WTC11 (cell line): ENCODE results near the gene FAM174B. TPM values are rescaled to one million over a fixed set of nuclear protein-coding genes. Genes with fewer than 3 reads are reported as not detected.

Source experiments
- ATAC-seq: fragments of 200-7000 bp; cut with Tn5 transposase; 2 replicates; pipeline ENCODE4 v1.10.0; 2021; ENCODE audit warnings: mild to moderate bottlenecking, moderate library complexity
- CTCF ChIA-PET: fragments of 300-600 bp; sonication (Branson Sonifier 250); formaldehyde crosslinking; loops from one replicate; lab custom pipeline; 2021; ENCODE audit warnings: antibody characterized with exemption; lab: Charles Lee
- POLR2A ChIA-PET: fragments of 350-600 bp; sonication (Branson Sonifier 250); formaldehyde crosslinking; loops from one replicate; lab custom pipeline; 2021; ENCODE audit warnings: antibody characterized with exemption; lab: Charles Lee
- DNase-seq: peaks from one replicate; pipeline ENCODE4 v3.0.0; 2021; ENCODE audit warnings: low spot score
- H3K27ac Mint-ChIP-seq: 2 replicates; pipeline ENCODE4 v1.8.0; 2021; ENCODE audit warnings: mixed read lengths
- H3K27me3 Mint-ChIP-seq: 2 replicates; pipeline ENCODE4 v1.8.0; 2021; ENCODE audit warnings: low read depth, mild to moderate bottlenecking, moderate library complexity, mixed read lengths
- H3K36me3 Mint-ChIP-seq: 2 replicates; pipeline ENCODE4 v1.8.0; 2021; ENCODE audit warnings: mixed read lengths
- H3K4me1 Mint-ChIP-seq: 2 replicates; pipeline ENCODE4 v1.8.0; 2022; ENCODE audit warnings: mixed read lengths
- H3K4me3 Mint-ChIP-seq: 2 replicates; pipeline ENCODE4 v1.8.0; 2021; ENCODE audit warnings: mild to moderate bottlenecking, moderate library complexity, mixed read lengths
- H3K9me3 Mint-ChIP-seq: 2 replicates; pipeline ENCODE4 v1.8.0; 2021; ENCODE audit warnings: mixed read lengths
- CREM ChIP-seq: sonication (generic); formaldehyde crosslinking; IDR thresholded peaks from 2 replicates; pipeline ENCODE4 v1.8.1; 2022; ENCODE audit warnings: mild to moderate bottlenecking, missing genetic modification reagents, moderate library complexity
- E2F5 ChIP-seq: sonication (generic); formaldehyde crosslinking; IDR thresholded peaks from 2 replicates; pipeline ENCODE4 v1.8.1; 2022; ENCODE audit warnings: mild to moderate bottlenecking, moderate library complexity, missing genetic modification reagents
- ELF4 ChIP-seq: sonication (generic); formaldehyde crosslinking; IDR thresholded peaks from 2 replicates; pipeline ENCODE4 v1.8.1; 2022; ENCODE audit warnings: low read depth, mild to moderate bottlenecking, moderate library complexity, missing genetic modification reagents
- FOXP1 ChIP-seq: sonication (generic); formaldehyde crosslinking; IDR thresholded peaks from 2 replicates; pipeline ENCODE4 v1.8.0; 2022; ENCODE audit warnings: missing genetic modification reagents, mild to moderate bottlenecking, moderate library complexity, borderline replicate concordance
- GABPB1 ChIP-seq: sonication (generic); formaldehyde crosslinking; IDR thresholded peaks from 2 replicates; pipeline ENCODE4 v1.8.1; 2023; ENCODE audit warnings: mild to moderate bottlenecking, missing genetic modification reagents
- IRF1 ChIP-seq: sonication (generic); formaldehyde crosslinking; IDR thresholded peaks from 2 replicates; pipeline ENCODE4 v1.8.0; 2023; ENCODE audit warnings: missing genetic modification reagents
- IRF2 ChIP-seq: sonication (generic); formaldehyde crosslinking; IDR thresholded peaks from 2 replicates; pipeline ENCODE4 v1.8.0; 2022; ENCODE audit warnings: low read depth, missing genetic modification reagents, borderline replicate concordance
- SMAD3 ChIP-seq: sonication (generic); formaldehyde crosslinking; IDR thresholded peaks from 2 replicates; pipeline ENCODE4 v1.8.0; 2022; ENCODE audit warnings: missing genetic modification reagents, mild to moderate bottlenecking, borderline replicate concordance
- TEAD4 ChIP-seq: sonication (generic); formaldehyde crosslinking; IDR thresholded peaks from 2 replicates; pipeline ENCODE4 v1.8.0; 2022; ENCODE audit warnings: mild to moderate bottlenecking, missing genetic modification reagents
- TP53 ChIP-seq: sonication (generic); formaldehyde crosslinking; IDR thresholded peaks from 2 replicates; pipeline ENCODE4 v1.8.1; 2023; ENCODE audit warnings: mild to moderate bottlenecking, missing genetic modification reagents
- USF2 ChIP-seq: sonication (generic); formaldehyde crosslinking; IDR thresholded peaks from 2 replicates; pipeline ENCODE4 v1.8.1; 2023; ENCODE audit warnings: mild to moderate bottlenecking, missing genetic modification reagents, moderate library complexity
- ZNF263 ChIP-seq: sonication (generic); formaldehyde crosslinking; IDR thresholded peaks from 2 replicates; pipeline ENCODE4 v1.8.1; 2022; ENCODE audit warnings: low read depth, mild to moderate bottlenecking, moderate library complexity, missing genetic modification reagents
- total RNA-seq: library from RNA; stranded (reverse); gene quantifications from 3 replicates; pipeline ENCODE4 v1.2.3, GENCODE V29; 2021
- TF ChIP-seq, protein P1 (sequence below): fragments of 250-450 bp; sonication (Bioruptor Pico); IDR thresholded peaks from 2 replicates; pipeline ENCODE4 v1.9.0; 2021; ENCODE audit warnings: mild to moderate bottlenecking
- TF ChIP-seq, protein P2 (sequence below): sonication (generic); formaldehyde crosslinking; IDR thresholded peaks from 2 replicates; pipeline ENCODE4 v1.8.1; 2023; ENCODE audit warnings: mild to moderate bottlenecking, missing genetic modification reagents
- TF ChIP-seq, protein P3 (sequence below): sonication (generic); formaldehyde crosslinking; IDR thresholded peaks from 2 replicates; pipeline ENCODE4 v1.8.1; 2023; ENCODE audit warnings: mild to moderate bottlenecking, moderate library complexity, missing genetic modification reagents

The FAM174B gene
- total RNA-seq, 1 experiment from 2014 or later, result 22.1 TPM

DNA sequence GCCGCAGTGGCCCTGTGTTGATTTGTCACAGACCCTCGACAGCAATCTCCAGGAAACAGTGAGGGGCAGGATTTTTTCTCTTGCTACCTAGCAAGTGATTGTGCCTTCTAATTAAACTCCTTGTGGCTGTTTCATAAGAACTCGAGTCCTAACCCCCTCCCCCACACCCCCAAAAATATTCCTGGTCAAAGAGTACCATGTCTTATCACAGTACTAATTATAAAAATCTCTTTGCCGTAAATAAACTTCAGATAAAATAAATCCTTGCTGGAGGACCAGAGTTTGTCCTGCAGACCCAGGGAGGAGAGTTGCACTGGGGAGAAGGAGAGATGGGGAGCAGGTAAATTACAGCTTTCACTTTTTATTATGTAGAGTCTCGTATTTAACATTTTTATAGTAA is 64.3 kb downstream of the FAM174B start:
- Mint-ChIP-seq H3K4me1 (no peaks in the 10 kb centered on the region; the same call in 1 of the 2 replicates), H3K27ac (no peak overlapping the region), H3K9me3 (no peaks in the 10 kb centered on the region), H3K36me3 (no peaks in the 10 kb centered on the region), H3K27me3 (no peaks in the 10 kb centered on the region), H3K4me3 (no peak overlapping the region)
- ChIA-PET POLR2A (no interaction called here), CTCF (interaction anchor here (0.8 kb wide), 1 partner anchor 885 kb away, joined by 3 read pairs; no protein-coding TSS in a partner anchor)
- TF ChIP-seq TEAD4 (CRISPR knock-in tag), result no peak
- no peak for TF ChIP-seq IRF1 (CRISPR knock-in tag)
- TF ChIP-seq TP53 (CRISPR knock-in tag), result no peak
- TF ChIP-seq, protein P1, sequence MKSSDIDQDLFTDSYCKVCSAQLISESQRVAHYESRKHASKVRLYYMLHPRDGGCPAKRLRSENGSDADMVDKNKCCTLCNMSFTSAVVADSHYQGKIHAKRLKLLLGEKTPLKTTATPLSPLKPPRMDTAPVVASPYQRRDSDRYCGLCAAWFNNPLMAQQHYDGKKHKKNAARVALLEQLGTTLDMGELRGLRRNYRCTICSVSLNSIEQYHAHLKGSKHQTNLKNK, result no peak
- TF ChIP-seq FOXP1 (CRISPR knock-in tag), result no peak
- no peak for TF ChIP-seq ZNF263 (CRISPR knock-in tag)
- no peak for TF ChIP-seq GABPB1
- TF ChIP-seq SMAD3 (CRISPR knock-in tag), result no peak
- DNase-seq (no peak), ATAC-seq (no peak)

DNA sequence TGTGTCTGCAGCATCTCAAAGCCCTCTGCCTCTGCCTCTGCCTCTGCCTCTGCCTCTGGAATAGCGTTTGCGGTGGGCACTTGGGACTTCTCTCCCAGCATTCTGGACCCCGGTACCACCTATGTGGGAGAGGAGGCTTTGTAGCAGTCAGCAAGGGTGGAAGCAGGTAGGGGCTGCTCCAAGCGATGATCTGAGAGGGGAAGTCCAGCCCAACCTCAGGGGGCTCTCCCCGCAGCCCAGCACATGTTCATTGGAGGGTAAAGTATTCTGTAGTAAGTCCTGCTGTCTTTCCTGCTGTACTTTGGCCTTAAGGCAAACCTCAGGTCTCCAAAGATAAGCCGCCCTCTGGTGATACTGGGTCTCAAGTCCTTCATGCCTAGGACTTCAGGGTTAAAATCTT is 68.6 kb downstream of the FAM174B start:
- no peak overlapping the region for H3K4me3 Mint-ChIP-seq
- no peak overlapping the region for H3K27ac Mint-ChIP-seq
- no peak for ATAC-seq
- H3K36me3 Mint-ChIP-seq, result peaks cover 13% of the 10 kb centered on the region
- no peak for DNase-seq
- H3K4me1 Mint-ChIP-seq, result no peaks in the 10 kb centered on the region; the same call in 1 of the 2 replicates
- ChIA-PET POLR2A (no interaction called here), CTCF (no interaction called here)
- no peak for TF ChIP-seq SMAD3 (CRISPR knock-in tag)
- TF ChIP-seq, protein P2, sequence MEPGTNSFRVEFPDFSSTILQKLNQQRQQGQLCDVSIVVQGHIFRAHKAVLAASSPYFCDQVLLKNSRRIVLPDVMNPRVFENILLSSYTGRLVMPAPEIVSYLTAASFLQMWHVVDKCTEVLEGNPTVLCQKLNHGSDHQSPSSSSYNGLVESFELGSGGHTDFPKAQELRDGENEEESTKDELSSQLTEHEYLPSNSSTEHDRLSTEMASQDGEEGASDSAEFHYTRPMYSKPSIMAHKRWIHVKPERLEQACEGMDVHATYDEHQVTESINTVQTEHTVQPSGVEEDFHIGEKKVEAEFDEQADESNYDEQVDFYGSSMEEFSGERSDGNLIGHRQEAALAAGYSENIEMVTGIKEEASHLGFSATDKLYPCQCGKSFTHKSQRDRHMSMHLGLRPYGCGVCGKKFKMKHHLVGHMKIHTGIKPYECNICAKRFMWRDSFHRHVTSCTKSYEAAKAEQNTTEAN (CRISPR knock-in tag), result no peak
- H3K9me3 Mint-ChIP-seq, result peaks cover 29% of the 10 kb centered on the region
- no peaks in the 10 kb centered on the region for H3K27me3 Mint-ChIP-seq

GRCh38 chr15:92586383-92586942 is 69.1 kb downstream of the FAM174B start:
- H3K27ac Mint-ChIP-seq, result no peak overlapping the region
- no peak for DNase-seq
- no peak for TF ChIP-seq SMAD3 (CRISPR knock-in tag)
- TF ChIP-seq, protein P3, sequence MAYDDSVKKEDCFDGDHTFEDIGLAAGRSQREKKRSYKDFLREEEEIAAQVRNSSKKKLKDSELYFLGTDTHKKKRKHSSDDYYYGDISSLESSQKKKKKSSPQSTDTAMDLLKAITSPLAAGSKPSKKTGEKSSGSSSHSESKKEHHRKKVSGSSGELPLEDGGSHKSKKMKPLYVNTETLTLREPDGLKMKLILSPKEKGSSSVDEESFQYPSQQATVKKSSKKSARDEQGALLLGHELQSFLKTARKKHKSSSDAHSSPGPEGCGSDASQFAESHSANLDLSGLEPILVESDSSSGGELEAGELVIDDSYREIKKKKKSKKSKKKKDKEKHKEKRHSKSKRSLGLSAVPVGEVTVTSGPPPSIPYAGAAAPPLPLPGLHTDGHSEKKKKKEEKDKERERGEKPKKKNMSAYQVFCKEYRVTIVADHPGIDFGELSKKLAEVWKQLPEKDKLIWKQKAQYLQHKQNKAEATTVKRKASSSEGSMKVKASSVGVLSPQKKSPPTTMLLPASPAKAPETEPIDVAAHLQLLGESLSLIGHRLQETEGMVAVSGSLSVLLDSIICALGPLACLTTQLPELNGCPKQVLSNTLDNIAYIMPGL (CRISPR knock-in tag), result no peak
- TF ChIP-seq ELF4, result no peak
- no peak for TF ChIP-seq E2F5 (CRISPR knock-in tag)
- TF ChIP-seq CREM (CRISPR knock-in tag), result no peak
- TF ChIP-seq USF2 (CRISPR knock-in tag), result no peak
- no peak for TF ChIP-seq IRF2 (CRISPR knock-in tag)
- no peak overlapping the region for H3K4me3 Mint-ChIP-seq
- H3K36me3 Mint-ChIP-seq, result peaks cover 13% of the 10 kb centered on the region
- CTCF ChIA-PET, result no interaction called here
- no peaks in the 10 kb centered on the region; the same call in 1 of the 2 replicates for H3K4me1 Mint-ChIP-seq
- H3K9me3 Mint-ChIP-seq, result peaks cover 29% of the 10 kb centered on the region
- ATAC-seq, result no peak
- POLR2A ChIA-PET, result no interaction called here
- no peaks in the 10 kb centered on the region for H3K27me3 Mint-ChIP-seq
